ENCODE data around the gene CFAP99. TPM values are rescaled to one million over a fixed set of nuclear protein-coding genes. Genes with fewer than 3 reads are reported as not detected.

CFAP99 gene
- polyA plus RNA-seq, 3 donors = 0.15 to 0.27 TPM; not detected in 1

- Histone ChIP-seq H3K27ac (ENCODE audit: low read depth in 1 of 2, low read length in 2 of 2) (no peak overlapping the region), H4K20me1 (ENCODE audit: insufficient read depth, low read length) (no peaks in the 10 kb centered on the region)
- H3K27ac Mint-ChIP-seq = no peak overlapping the region
Measured at GRCh38 chr4:2432004-2432403, 13.2 kb downstream of the CFAP99 start.

GRCh38 chr4:2432991-2433530 lies 14.3 kb downstream of the CFAP99 start:
- peak in 1 of 3 donors; percentile 59 for DNase-seq
- no peaks in the 10 kb centered on the region for H3K36me3 Mint-ChIP-seq
- no peaks in the 10 kb centered on the region for H3K4me1 Mint-ChIP-seq
- H3K27ac Mint-ChIP-seq = no peak overlapping the region
- peaks cover 2 to 14% (median 4%) of the 10 kb centered on the region in 3 donors for H3K27me3 Mint-ChIP-seq (ENCODE audit: low read depth in 3 of 3)
- no peak overlapping the region for H2AFZ ChIP-seq (ENCODE audit: insufficient read depth, low read depth, low read length, poor library complexity, severe bottlenecking)
- H3K4me2 ChIP-seq (replicated peaks; ENCODE audit: extremely low read depth, low read length, poor library complexity, severe bottlenecking) = no peak overlapping the region
- no peak for TF ChIP-seq CTCF (IDR thresholded peaks at IDR 0.05)
- H3K4me3 Mint-ChIP-seq = no peak overlapping the region
- WGBS (ENCODE audit: insufficient coverage) = 58% methylated on average over 17 of the region's 20 CpGs
- intact Hi-C loops (cut with micrococcal nuclease) = no loop called here
- no peaks in the 10 kb centered on the region for H4K20me1 ChIP-seq (ENCODE audit: insufficient read depth, low read length)
- H3K9me3 ChIP-seq (replicated peaks in 1 of 2; ENCODE audit: control insufficient read depth in 1 of 2, insufficient read depth in 1 of 2, low read length in 2 of 2) = peaks cover 0 to 19% of the 10 kb centered on the region in 2 donors
- H3K27ac ChIP-seq (ENCODE audit: low read depth in 1 of 2, low read length in 2 of 2) = no peak overlapping the region
- no peak overlapping the region for H3K9ac ChIP-seq (ENCODE audit: insufficient read depth, low read length, poor library complexity, severe bottlenecking)
- H3K4me1 ChIP-seq (ENCODE audit: control insufficient read depth in 1 of 2, insufficient read depth in 2 of 2, low read length in 2 of 2) = no peaks in the 10 kb centered on the region
- no peaks in the 10 kb centered on the region for H3K36me3 ChIP-seq (replicated peaks in 1 of 2; ENCODE audit: control insufficient read depth in 1 of 2, insufficient read depth in 2 of 2, low read length in 2 of 2)
- H3K27me3 ChIP-seq (ENCODE audit: control insufficient read depth in 2 of 2, insufficient read depth in 2 of 2, low read length in 2 of 2) = no peaks in the 10 kb centered on the region
- H3K4me3 ChIP-seq (replicated peaks in 1 of 3; ENCODE audit: low read depth in 2 of 3, low read length in 3 of 3) = no peak overlapping the region
- H3K79me2 ChIP-seq (ENCODE audit: insufficient read depth, low read length) = no peaks in the 10 kb centered on the region
- H3K9me3 Mint-ChIP-seq = peaks cover 4 to 25% (median 5%) of the 10 kb centered on the region in 7 donors

More at GRCh38 chr4:2432004-2432403, 13.2 kb downstream of the CFAP99 start:
- Histone ChIP-seq H3K4me2 (replicated peaks; ENCODE audit: extremely low read depth, low read length, poor library complexity, severe bottlenecking) (no peak overlapping the region), H3K36me3 (replicated peaks in 1 of 2; ENCODE audit: control insufficient read depth in 1 of 2, insufficient read depth in 2 of 2, low read length in 2 of 2) (no peaks in the 10 kb centered on the region), H3K9me3 (replicated peaks in 1 of 2; ENCODE audit: control insufficient read depth in 1 of 2, insufficient read depth in 1 of 2, low read length in 2 of 2) (peaks cover 0 to 19% of the 10 kb centered on the region in 2 donors), H3K4me1 (ENCODE audit: control insufficient read depth in 1 of 2, insufficient read depth in 2 of 2, low read length in 2 of 2) (no peaks in the 10 kb centered on the region), H2AFZ (ENCODE audit: insufficient read depth, low read depth, low read length, poor library complexity, severe bottlenecking) (no peak overlapping the region), H3K27me3 (ENCODE audit: control insufficient read depth in 2 of 2, insufficient read depth in 2 of 2, low read length in 2 of 2) (no peaks in the 10 kb centered on the region), H3K4me3 (replicated peaks in 1 of 3; ENCODE audit: low read depth in 2 of 3, low read length in 3 of 3) (no peak overlapping the region), H3K9ac (ENCODE audit: insufficient read depth, low read length, poor library complexity, severe bottlenecking) (no peak overlapping the region), H3K79me2 (ENCODE audit: insufficient read depth, low read length) (no peaks in the 10 kb centered on the region)
- H3K9me3 Mint-ChIP-seq = peaks cover 4 to 25% (median 5%) of the 10 kb centered on the region in 7 donors
- intact Hi-C loops (cut with micrococcal nuclease) = no loop called here
- H3K4me1 Mint-ChIP-seq = no peaks in the 10 kb centered on the region
- H3K36me3 Mint-ChIP-seq = no peaks in the 10 kb centered on the region
- H3K4me3 Mint-ChIP-seq = no peak overlapping the region
- peaks cover 2 to 12% (median 4%) of the 10 kb centered on the region in 3 donors for H3K27me3 Mint-ChIP-seq (ENCODE audit: low read depth in 3 of 3)
- no peak for TF ChIP-seq CTCF (IDR thresholded peaks at IDR 0.05)
- DNase-seq = no peak
